ENCODE results near the gene SERPINA12. TPM values are rescaled to one million over a fixed set of nuclear protein-coding genes. Genes with fewer than 3 reads are reported as not detected.

Gene SERPINA12
- total and polyA plus RNA-seq, 2 of the 13 experiments (the other 11 are each of a cell fraction or from before 2014, with no cell fraction given) = 0.08 TPM; not detected in 1

DNA sequence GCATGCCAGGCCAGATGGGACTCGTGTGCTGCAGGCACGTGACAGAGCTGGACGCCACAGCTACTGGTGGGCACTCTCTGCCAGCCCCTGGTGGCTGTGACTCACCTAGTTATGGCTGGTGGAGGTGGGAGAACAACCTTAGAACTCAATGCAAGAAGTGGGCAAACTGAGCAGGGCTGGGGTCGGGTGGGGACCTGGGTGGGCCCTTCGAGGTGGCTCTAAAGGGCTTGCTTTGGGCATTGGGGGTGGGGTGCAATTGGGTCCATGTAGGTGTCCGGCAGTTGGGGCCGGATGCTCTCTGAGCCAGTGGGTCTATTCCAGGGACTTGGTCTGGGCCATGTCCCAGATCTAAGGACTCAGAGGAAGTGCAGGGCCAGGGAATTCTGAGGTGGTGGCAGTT is 5.1 kb upstream of the SERPINA12 start:
- H3K27ac ChIP-seq (ENCODE audit: extremely low read length, insufficient read depth, low read length) = no peak overlapping the region
- H3K4me1 ChIP-seq (ENCODE audit: insufficient read depth, low read length) = peaks cover 63% of the 10 kb centered on the region
- H2AFZ ChIP-seq (ENCODE audit: low read length) = no peak overlapping the region
- DNase-seq (ENCODE audit: low spot score) (no peak), ATAC-seq (no peak), FAIRE-seq (no peak)
- H3K9ac ChIP-seq (ENCODE audit: insufficient read depth, low read depth, low read length) = no peak overlapping the region
- POLR2A ChIA-PET = no interaction called here
- no peak overlapping the region for H3K4me3 ChIP-seq (replicated peaks in 1 of 3; ENCODE audit: insufficient read depth in 1 of 3, low read depth in 2 of 3, low read length in 3 of 3)
- CTCF ChIA-PET (ENCODE audit: low intra/inter-chr PET ratio, low total read pairs) = no interaction called here
- H3K36me3 ChIP-seq (replicated peaks in 1 of 2; ENCODE audit: control insufficient read depth in 1 of 2, insufficient read depth in 2 of 2, low read length in 2 of 2) = no peaks in the 10 kb centered on the region
- intact Hi-C loops (cut with micrococcal nuclease; ENCODE audit: unreplicated experiment) = no loop called here
- H3K4me2 ChIP-seq (ENCODE audit: low read depth, low read length) = no peak overlapping the region
- 65% methylated on average over 7 of the region's 7 CpGs for WGBS (ENCODE audit: low lambda C conversion rate)
- BruUV-seq (replicated peaks) = no TSS peak
- H3K79me2 ChIP-seq (ENCODE audit: insufficient read depth, low read length) = no peaks in the 10 kb centered on the region
- no peaks in the 10 kb centered on the region for H4K20me1 ChIP-seq (ENCODE audit: insufficient read depth, low read length)
- no peaks in the 10 kb centered on the region for H3K9me3 ChIP-seq (ENCODE audit: low read length)
- TF ChIP-seq, protein P1, sequence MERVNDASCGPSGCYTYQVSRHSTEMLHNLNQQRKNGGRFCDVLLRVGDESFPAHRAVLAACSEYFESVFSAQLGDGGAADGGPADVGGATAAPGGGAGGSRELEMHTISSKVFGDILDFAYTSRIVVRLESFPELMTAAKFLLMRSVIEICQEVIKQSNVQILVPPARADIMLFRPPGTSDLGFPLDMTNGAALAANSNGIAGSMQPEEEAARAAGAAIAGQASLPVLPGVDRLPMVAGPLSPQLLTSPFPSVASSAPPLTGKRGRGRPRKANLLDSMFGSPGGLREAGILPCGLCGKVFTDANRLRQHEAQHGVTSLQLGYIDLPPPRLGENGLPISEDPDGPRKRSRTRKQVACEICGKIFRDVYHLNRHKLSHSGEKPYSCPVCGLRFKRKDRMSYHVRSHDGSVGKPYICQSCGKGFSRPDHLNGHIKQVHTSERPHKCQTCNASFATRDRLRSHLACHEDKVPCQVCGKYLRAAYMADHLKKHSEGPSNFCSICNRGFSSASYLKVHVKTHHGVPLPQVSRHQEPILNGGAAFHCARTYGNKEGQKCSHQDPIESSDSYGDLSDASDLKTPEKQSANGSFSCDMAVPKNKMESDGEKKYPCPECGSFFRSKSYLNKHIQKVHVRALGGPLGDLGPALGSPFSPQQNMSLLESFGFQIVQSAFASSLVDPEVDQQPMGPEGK (CRISPR knock-in tag; IDR thresholded peaks at IDR 0.05) = no peak
- TF ChIP-seq ZBTB20 (CRISPR knock-in tag; IDR thresholded peaks at IDR 0.05; ENCODE audit: borderline replicate concordance, low read depth) = no peak
- no peak for TF ChIP-seq YEATS2 (CRISPR knock-in tag; IDR thresholded peaks at IDR 0.05; ENCODE audit: borderline replicate concordance)
- TF ChIP-seq, protein P2, sequence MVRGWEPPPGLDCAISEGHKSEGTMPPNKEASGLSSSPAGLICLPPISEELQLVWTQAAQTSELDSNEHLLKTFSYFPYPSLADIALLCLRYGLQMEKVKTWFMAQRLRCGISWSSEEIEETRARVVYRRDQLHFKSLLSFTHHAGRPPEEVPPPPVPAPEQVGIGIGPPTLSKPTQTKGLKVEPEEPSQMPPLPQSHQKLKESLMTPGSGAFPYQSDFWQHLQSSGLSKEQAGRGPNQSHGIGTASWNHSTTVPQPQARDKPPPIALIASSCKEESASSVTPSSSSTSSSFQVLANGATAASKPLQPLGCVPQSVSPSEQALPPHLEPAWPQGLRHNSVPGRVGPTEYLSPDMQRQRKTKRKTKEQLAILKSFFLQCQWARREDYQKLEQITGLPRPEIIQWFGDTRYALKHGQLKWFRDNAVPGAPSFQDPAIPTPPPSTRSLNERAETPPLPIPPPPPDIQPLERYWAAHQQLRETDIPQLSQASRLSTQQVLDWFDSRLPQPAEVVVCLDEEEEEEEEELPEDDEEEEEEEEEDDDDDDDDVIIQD (CRISPR knock-in tag; IDR thresholded peaks at IDR 0.05; ENCODE audit: low read depth) = no peak
- TF ChIP-seq FLYWCH1 (CRISPR knock-in tag; IDR thresholded peaks at IDR 0.05) = no peak
- no peak for TF ChIP-seq ZNF674 (CRISPR knock-in tag; IDR thresholded peaks at IDR 0.05; ENCODE audit: low read depth)
- no peak for TF ChIP-seq ZNF556 (CRISPR knock-in tag; IDR thresholded peaks at IDR 0.05; ENCODE audit: borderline replicate concordance)
- TF ChIP-seq, protein P3, sequence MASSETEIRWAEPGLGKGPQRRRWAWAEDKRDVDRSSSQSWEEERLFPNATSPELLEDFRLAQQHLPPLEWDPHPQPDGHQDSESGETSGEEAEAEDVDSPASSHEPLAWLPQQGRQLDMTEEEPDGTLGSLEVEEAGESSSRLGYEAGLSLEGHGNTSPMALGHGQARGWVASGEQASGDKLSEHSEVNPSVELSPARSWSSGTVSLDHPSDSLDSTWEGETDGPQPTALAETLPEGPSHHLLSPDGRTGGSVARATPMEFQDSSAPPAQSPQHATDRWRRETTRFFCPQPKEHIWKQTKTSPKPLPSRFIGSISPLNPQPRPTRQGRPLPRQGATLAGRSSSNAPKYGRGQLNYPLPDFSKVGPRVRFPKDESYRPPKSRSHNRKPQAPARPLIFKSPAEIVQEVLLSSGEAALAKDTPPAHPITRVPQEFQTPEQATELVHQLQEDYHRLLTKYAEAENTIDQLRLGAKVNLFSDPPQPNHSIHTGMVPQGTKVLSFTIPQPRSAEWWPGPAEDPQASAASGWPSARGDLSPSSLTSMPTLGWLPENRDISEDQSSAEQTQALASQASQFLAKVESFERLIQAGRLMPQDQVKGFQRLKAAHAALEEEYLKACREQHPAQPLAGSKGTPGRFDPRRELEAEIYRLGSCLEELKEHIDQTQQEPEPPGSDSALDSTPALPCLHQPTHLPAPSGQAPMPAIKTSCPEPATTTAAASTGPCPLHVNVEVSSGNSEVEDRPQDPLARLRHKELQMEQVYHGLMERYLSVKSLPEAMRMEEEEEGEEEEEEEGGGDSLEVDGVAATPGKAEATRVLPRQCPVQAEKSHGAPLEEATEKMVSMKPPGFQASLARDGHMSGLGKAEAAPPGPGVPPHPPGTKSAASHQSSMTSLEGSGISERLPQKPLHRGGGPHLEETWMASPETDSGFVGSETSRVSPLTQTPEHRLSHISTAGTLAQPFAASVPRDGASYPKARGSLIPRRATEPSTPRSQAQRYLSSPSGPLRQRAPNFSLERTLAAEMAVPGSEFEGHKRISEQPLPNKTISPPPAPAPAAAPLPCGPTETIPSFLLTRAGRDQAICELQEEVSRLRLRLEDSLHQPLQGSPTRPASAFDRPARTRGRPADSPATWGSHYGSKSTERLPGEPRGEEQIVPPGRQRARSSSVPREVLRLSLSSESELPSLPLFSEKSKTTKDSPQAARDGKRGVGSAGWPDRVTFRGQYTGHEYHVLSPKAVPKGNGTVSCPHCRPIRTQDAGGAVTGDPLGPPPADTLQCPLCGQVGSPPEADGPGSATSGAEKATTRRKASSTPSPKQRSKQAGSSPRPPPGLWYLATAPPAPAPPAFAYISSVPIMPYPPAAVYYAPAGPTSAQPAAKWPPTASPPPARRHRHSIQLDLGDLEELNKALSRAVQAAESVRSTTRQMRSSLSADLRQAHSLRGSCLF (CRISPR knock-in tag; IDR thresholded peaks at IDR 0.05; ENCODE audit: borderline replicate concordance) = no peak
- no peak for TF ChIP-seq MTA3 (CRISPR knock-in tag; IDR thresholded peaks at IDR 0.05)
- in situ Hi-C loops (cut with HindIII; ENCODE audit: extremely low pct_ligation_motif_present, low pct_unique_long_range_greater_than_20kb) = no loop called here
- H3K27me3 ChIP-seq (ENCODE audit: control insufficient read depth in 1 of 2, insufficient read depth in 2 of 2, low read length in 2 of 2) = no peaks in the 10 kb centered on the region

All from HepG2 (cell line).